Large intestine (tissue), 3 donors: ENCODE measurements around the gene GAREM2. TPM values are rescaled to one million over a fixed set of nuclear protein-coding genes. Genes with fewer than 3 reads are reported as not detected.

Source experiments
- DNase-seq, 2 donors: peaks; one replicate each; pipeline versions ENCODE4 v3.0.0 to v3.0.0-alpha.2; 2013
- H3K27ac ChIP-seq: one replicate; pipeline ENCODE4 v1.5.1; 2013; ENCODE audit warnings: low read length
- H3K27me3 ChIP-seq: 2 replicates; pipeline ENCODE4 v1.6.1; 2013; ENCODE audit warnings: low read length; ENCODE audit not compliant: control insufficient read depth, insufficient read depth
- H3K36me3 ChIP-seq: 2 replicates; pipeline ENCODE4 v1.6.1; 2013; ENCODE audit warnings: low read length; ENCODE audit not compliant: control insufficient read depth, insufficient read depth
- H3K4me1 ChIP-seq: one replicate; pipeline ENCODE4 v1.6.1; 2013; ENCODE audit warnings: low read length; ENCODE audit not compliant: control insufficient read depth, insufficient read depth
- H3K4me3 ChIP-seq: one replicate; pipeline ENCODE4 v1.5.1; 2013; ENCODE audit warnings: low read length
- H3K9me3 ChIP-seq: one replicate; pipeline ENCODE4 v1.6.1; 2013; ENCODE audit warnings: mild to moderate bottlenecking, low read depth, low read length, moderate library complexity; ENCODE audit not compliant: control insufficient read depth
- WGBS: methylation state at CpG from one replicate; pipeline ENCODE4 v1.1.5; 2013; ENCODE audit warnings: low lambda C conversion rate; ENCODE audit not compliant: insufficient coverage; 5-methylcytosine and 5-hydroxymethylcytosine counted together
- polyA plus RNA-seq: library from polyadenylated mRNA; unstranded; fragments of 120-200 nt; gene quantifications from one replicate; pipeline ENCODE4 v1.2.1, GENCODE V29; 2013

The GAREM2 gene
- polyA plus RNA-seq, 1 donor: 2.4 TPM

DNA sequence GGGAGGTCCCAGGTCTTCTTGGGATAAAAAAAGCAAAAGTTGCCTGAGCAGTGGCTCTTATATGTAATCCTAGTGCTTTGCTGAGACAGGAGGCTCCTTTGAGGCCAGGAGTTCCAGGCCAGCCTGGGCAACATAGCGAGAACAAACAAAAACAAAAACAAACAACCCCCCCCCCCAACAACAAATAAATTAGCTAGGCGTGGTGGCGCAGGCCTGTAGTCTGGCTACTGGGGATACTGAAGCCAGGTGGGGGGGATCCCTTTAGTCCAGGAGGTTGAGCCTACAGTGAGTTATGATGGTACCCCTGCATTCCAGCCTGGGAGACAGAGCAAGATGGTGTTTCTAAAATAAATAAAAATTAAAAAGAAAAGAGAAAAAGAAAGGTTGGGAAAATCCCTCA lies 5.4 kb downstream of the GAREM2 start:
- WGBS: no CpG with 5 or more reads among the region's 3 CpGs
- peaks cover 46% of the 10 kb centered on the region for H3K27me3 ChIP-seq
- peak overlapping the region; percentile 51 for H3K4me3 ChIP-seq
- peaks cover 9% of the 10 kb centered on the region for H3K4me1 ChIP-seq
- peaks cover 3% of the 10 kb centered on the region for H3K9me3 ChIP-seq
- DNase-seq: no peak
- no peaks in the 10 kb centered on the region for H3K36me3 ChIP-seq
- no peak overlapping the region for H3K27ac ChIP-seq

DNA sequence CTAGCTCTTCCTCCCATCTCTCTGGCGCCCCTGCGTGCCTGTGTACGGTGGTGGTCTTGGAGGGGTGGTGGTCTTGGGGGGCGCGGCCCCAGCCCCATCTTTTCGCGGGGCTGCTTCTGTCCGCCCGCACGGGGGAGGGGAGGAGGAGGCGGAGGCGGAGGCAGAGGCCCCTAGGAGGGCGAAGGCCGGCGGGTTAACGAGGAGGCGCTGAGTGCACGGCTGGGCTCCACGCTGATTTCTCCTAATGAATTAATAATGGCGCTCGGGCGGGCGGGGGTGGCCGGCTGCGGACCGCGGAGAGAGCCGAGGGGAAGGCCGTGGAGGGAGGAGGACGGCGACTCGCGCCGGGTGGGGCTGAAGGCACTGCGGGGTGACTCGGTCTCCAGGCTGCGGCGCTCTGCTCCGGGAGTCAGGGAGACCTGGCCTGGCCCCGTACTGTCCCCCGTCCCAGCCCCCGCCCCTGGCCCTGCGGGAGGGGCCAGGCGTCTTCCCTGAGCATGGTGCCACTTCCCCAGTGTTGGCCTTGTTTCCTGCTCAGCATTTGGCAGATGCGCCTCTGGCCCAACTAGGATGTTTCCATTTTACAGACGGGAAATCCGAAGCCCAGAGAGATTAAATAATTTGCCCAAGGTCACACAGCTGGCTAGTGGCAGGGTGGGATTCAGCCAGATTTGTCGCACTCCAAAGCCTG lies 6.0 kb downstream of the GAREM2 start:
- Histone ChIP-seq H3K27ac (no peak overlapping the region), H3K4me3 (peak overlapping the region; percentile 51), H3K36me3 (no peaks in the 10 kb centered on the region), H3K4me1 (peaks cover 6% of the 10 kb centered on the region), H3K9me3 (peaks cover 3% of the 10 kb centered on the region), H3K27me3 (peaks cover 46% of the 10 kb centered on the region)
- DNase-seq: peak in 1 of 2 donors; percentile 62
- no CpG with 5 or more reads among the region's 48 CpGs for WGBS

DNA sequence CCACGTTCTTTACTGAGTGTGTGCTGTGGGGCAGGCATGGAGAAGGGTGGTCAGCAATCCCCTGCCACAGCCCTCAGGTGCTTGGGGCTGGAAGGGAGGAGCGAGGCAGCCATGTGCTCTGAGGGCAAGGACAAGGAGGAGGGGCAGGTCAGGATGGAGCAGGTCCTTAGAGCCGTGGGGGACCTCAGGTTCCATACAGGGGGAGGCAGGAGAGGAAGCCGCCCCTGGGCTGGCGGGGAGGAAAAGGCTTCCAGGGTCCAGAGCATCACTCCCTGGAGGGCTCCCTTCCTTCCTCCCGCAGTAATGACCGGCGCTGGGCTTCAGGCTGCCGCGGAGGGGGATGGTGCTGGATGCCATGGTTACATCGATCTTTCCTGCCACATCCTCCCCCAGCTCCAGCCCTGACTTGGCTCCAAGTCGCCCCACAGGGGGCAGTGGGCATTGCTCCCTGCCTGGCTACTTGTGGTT lies 6.6 kb downstream of the GAREM2 start:
- Histone ChIP-seq H3K36me3 (no peaks in the 10 kb centered on the region), H3K4me1 (peaks cover 6% of the 10 kb centered on the region), H3K27ac (no peak overlapping the region), H3K4me3 (peak overlapping the region; percentile 51), H3K27me3 (peaks cover 41% of the 10 kb centered on the region), H3K9me3 (no peaks in the 10 kb centered on the region)
- WGBS: no CpG with 5 or more reads among the region's 12 CpGs
- no peak for DNase-seq

GRCh38 chr2:26182441-26182840 lies 9.6 kb downstream of the GAREM2 start:
- no CpG with 5 or more reads among the region's 5 CpGs for WGBS
- H3K36me3 ChIP-seq: no peaks in the 10 kb centered on the region

DNA sequence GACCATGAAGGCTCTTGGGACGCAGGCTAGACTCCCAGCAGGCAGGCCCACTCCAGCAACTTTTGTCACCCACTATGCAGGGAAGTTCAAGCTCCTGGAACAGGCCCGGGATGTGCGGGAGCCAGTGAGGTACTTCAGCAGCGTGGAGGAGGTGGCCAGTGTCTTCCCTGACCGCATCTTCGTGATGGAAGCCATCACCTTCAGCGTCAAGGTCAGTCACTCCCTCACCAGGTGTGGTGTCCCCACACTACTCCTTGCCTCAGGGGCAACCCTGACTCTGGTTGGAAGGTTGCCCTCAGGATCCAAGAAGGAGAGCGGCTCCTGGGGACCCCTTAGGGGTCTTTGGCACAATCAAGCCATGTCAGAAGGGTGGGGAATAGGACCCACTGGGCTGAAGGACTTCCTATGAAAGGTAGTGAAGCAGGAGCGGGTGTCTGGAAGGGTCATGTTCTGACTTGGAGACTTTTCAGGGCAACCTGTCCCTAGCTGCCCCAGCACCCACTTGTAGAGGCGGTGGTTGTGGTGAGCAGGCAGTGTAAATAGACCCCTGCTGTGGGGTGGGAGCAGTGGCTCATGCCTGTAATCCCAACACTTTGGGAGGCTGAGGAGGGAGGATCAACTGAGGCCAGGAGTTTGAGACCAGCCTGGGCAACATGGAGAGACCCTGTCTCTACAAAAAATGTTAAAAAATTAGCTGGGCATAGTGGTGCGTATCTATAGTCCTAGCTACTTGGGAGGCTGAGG lies 10.2 kb downstream of the GAREM2 start:
- no peaks in the 10 kb centered on the region for H3K9me3 ChIP-seq
- H3K4me3 ChIP-seq: no peak overlapping the region
- no peak for DNase-seq
- no peaks in the 10 kb centered on the region for H3K36me3 ChIP-seq
- peaks cover 30% of the 10 kb centered on the region for H3K27me3 ChIP-seq
- no peak overlapping the region for H3K27ac ChIP-seq
- WGBS: no CpG with 5 or more reads among the region's 11 CpGs
- H3K4me1 ChIP-seq: peaks cover 9% of the 10 kb centered on the region

More at GRCh38 chr2:26182441-26182840, 9.6 kb downstream of the GAREM2 start:
- DNase-seq: no peak
- Histone ChIP-seq H3K4me3 (no peak overlapping the region), H3K4me1 (peaks cover 9% of the 10 kb centered on the region), H3K27ac (no peak overlapping the region), H3K9me3 (no peaks in the 10 kb centered on the region), H3K27me3 (peaks cover 30% of the 10 kb centered on the region)

GRCh38 chr2:26184121-26184520 lies 11.2 kb downstream of the GAREM2 start:
- H3K27ac ChIP-seq: no peak overlapping the region
- peak overlapping the region; percentile 48 for H3K4me3 ChIP-seq
- no peak for DNase-seq
- peaks cover 4% of the 10 kb centered on the region for H3K36me3 ChIP-seq
- H3K4me1 ChIP-seq: peaks cover 6% of the 10 kb centered on the region
- H3K27me3 ChIP-seq: peaks cover 30% of the 10 kb centered on the region
- no peaks in the 10 kb centered on the region for H3K9me3 ChIP-seq
- no CpG with 5 or more reads among the region's 34 CpGs for WGBS

DNA sequence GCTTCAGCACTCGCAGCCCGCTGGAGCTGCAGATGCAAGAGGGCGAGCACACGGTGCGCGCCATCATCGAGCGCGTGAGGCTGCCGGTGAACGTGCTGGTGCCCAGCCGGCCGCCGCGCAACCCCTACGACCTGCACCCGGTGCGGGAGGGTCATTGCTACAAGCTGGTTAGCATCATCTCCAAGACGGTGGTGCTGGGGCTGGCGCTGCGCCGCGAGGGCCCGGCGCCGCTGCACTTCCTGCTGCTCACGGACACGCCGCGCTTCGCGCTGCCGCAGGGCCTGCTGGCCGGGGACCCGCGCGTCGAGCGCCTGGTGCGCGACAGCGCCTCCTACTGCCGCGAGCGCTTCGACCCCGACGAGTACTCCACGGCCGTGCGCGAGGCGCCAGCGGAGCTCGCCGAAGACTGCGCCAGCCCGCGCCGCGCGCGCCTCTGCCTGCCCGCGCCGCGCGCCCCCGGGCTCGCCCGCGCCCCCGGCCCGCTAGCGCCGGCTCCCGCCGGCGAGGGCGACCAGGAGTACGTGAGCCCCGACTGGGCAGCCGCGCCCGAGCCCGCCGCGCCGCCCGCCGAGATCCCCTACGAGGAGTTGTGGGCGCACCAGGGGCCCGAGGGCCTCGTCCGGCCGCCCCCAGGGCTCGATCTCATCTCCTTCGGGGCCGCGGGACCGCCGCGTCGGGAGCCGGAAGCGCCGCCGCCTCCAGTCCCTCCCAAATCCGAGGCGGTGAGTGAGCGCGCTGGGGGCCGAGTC lies 11.8 kb downstream of the GAREM2 start:
- H3K36me3 ChIP-seq: peaks cover 8% of the 10 kb centered on the region
- H3K27me3 ChIP-seq: peaks cover 25% of the 10 kb centered on the region
- H3K9me3 ChIP-seq: no peaks in the 10 kb centered on the region
- no CpG with 5 or more reads among the region's 114 CpGs for WGBS
- DNase-seq: peak; percentile 89 to 90
- peaks cover 3% of the 10 kb centered on the region for H3K4me1 ChIP-seq
- no peak overlapping the region for H3K27ac ChIP-seq
- peak overlapping the region; percentile 48 for H3K4me3 ChIP-seq

GRCh38 chr2:26185304-26185928 lies 12.5 kb downstream of the GAREM2 start:
- Histone ChIP-seq H3K27me3 (peaks cover 20% of the 10 kb centered on the region), H3K36me3 (peaks cover 14% of the 10 kb centered on the region), H3K27ac (no peak overlapping the region), H3K9me3 (no peaks in the 10 kb centered on the region), H3K4me1 (peaks cover 3% of the 10 kb centered on the region), H3K4me3 (peak overlapping the region; percentile 43)
- DNase-seq: no peak
- 90% methylated on average over 3 of the region's 20 CpGs for WGBS

DNA sequence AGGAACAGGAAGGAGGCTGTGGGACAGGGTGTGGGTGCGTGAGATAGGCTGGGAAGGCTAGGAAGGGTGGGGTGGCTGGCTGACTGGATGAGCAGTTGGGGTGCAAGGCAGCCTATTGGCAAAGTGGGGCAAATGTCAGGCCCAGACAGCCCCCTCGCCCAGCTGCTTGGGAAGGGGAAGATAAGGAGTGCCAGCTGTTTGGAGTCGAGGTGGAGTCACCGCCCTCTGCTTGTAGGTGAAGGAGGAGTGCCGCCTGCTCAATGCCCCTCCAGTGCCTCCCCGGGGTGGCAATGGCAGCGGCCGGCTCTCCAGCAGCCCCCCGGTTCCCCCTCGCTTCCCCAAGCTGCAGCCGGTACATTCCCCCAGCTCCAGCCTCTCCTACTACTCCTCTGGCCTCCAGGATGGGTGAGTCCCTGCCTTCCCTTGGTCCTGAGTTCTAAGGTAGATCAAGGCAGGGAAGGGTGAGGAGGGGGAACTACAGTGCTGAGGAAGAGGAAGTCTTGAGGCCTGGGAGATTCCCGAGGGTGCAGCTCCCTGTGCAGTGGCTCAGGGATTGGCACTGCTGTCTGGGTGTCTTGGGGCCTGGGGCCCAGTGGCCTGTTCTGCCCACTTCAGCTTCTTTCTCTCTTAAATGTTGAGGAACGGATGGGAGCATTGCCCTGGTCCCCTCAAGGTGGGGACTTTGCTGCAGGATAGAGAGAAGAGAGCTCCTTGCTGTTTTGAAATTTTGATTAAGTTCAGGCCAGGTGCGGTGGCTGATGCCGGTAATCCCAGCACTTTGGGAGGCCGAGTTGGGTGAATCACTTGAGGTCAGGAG lies 13.3 kb downstream of the GAREM2 start:
- no peaks in the 10 kb centered on the region for H3K9me3 ChIP-seq
- no peak for DNase-seq
- peaks cover 20% of the 10 kb centered on the region for H3K27me3 ChIP-seq
- peaks cover 3% of the 10 kb centered on the region for H3K4me1 ChIP-seq
- peaks cover 20% of the 10 kb centered on the region for H3K36me3 ChIP-seq
- WGBS: no CpG with 5 or more reads among the region's 16 CpGs
- H3K4me3 ChIP-seq: no peak overlapping the region
- H3K27ac ChIP-seq: no peak overlapping the region
